Activated CD4-positive, alpha-beta T cell treated with anti-CD3 and anti-CD28 coated beads, Interleukin-2, Interleukin-4, amounts not matched to agents 100 ng/mL and 50 ng/mL, durations not matched to agents 16 hours and 8 hours (primary cell): ENCODE measurements around the gene MARCHF5.
"Not testable (repeated sequence)": the region's sequence is repeated elsewhere in the genome, so short reads cannot be mapped to it uniquely, and the experiment has no call there.

Experiments
- DNase-seq: peaks from one replicate; pipeline ENCODE4 v3.0.0-alpha.2; 2020; ENCODE audit warnings: low spot score

The MARCHF5 gene

DNA sequence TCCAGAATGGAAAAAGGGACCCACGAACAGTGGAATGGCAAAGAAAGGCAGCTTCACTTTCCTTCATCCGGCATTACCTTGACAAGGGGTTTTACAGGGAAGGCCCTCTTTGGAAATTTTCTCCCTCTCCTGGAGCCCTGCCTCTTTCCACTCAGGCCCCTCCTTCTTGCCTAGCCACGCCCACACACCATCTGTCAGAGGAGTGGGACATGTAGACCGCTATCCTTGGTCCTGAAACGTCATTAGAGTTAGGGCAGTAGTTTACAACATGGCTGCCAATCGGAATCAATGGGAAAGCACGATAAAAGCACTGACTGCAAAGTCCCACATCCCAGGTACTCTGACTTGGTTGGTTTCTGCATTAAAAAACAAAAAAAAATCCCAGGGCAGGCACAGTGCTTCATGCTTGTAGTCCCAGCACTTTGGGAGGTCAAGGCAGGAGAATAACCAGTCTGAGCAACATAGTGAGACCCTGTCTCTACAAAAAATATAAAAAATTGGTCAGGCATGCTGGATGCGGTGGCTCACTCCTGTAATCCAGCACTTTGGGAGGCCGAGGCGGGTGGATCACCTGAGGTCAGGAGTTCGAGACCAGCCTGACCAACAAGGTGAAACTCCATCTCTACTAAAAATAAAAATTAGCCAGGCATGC is 96.4 kb downstream of the MARCHF5 start:
- DNase-seq, result peak; percentile 10

DNA sequence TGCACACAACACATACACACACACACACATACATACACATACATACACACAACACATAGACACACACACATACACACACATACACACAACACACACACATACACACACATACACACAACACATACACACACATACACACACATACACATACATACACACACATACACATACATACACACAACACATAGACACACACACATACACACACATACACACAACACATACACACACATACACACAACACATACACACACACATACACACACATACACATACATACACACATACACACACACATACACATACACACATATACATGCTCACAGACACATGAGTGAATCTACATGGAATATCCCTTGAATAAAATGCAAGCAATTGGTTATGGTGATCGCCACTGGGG is 102.2 kb downstream of the MARCHF5 start:
- DNase-seq, result not testable (repeated sequence)

DNA sequence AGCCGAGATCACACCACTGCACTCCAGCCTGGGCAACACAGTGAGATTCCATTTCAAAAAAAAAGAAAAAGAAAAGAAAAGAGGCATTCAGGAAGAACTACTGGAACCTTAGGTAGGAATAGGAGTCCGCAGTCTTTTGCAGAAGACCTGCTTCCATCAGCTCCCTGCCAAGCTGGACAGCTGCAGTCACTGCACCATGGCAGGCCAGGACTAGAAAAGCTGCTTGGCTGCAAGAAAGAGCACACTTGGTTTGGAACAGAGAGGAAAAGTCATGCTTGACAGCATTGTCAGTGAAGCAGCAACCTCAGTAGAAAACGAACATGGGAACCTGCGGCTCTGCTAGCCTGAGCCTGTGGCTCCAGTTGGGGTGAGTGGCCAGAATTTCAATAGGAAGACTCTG is 104.3 kb downstream of the MARCHF5 start:
- no peak for DNase-seq

DNA sequence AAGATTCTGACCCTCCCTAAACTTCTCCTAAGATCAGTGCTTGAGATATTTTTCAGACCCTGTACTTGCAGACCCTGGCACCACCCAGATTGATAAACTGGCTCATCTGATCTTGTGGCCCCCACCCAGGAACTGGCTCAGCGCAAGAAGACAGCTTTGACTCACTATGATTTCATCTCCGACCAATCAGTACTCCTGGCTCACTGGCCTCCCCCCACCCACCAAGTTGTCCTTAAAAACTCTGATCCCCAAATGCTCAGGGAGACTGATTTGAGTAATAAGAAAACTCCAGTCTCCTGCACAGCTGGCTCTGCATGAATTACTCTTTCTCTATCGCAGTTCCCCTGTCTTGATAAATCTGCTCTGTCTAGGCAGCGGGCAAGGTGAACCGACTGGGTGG is 111.3 kb downstream of the MARCHF5 start:
- DNase-seq, result not testable (repeated sequence)
